Measurements from ENCODE around the gene CCAR1.
"Not testable (repeated sequence)": the region's sequence is repeated elsewhere in the genome, so short reads cannot be mapped to it uniquely, and the experiment has no call there.

CCAR1 gene

DNA sequence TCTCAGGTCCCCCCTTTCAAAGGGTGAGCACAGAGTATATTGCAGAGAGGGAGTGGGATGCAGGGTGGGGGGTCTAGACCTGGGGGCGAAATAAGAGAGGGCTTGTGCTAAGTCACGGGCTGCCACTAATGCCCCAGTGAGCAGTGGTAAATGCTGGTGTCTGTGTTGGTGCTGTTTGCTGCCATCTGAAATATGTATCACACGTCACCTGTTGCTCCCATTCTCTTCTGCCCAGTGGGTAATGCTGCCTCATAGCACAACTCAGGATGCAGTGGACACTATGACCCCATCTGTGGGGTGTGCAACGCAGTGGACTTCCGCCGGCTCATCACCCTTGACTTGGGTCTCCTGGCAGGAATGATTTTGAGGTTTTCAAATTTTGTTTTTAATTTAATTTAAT lies 108.9 kb downstream of the CCAR1 start:
- DNase-seq = no peak

DNA sequence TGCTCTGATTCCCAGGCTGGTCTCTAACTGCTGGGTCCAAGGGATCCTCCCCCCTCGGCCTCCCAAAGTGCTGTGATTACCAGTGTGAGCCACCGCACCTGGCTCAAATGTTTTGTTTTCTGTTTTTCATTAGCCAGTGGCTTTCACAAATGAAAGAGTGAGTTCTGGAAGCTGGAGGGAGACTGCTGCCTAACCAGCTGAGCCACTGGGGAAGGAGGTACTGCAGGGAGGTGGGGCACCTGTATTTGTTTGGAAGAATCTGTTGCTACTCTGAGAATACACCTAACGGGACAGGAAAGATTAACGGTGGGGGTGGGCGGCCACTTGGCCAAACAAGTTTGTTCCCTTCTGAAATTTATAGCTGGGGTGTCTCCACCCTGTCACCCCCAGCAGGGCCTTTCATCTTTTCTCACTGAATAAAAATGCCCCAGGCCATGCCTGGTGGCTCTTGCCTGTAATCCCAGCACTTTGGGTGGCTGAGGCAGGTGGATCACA lies 111.0 kb downstream of the CCAR1 start:
- no peak for DNase-seq

DNA sequence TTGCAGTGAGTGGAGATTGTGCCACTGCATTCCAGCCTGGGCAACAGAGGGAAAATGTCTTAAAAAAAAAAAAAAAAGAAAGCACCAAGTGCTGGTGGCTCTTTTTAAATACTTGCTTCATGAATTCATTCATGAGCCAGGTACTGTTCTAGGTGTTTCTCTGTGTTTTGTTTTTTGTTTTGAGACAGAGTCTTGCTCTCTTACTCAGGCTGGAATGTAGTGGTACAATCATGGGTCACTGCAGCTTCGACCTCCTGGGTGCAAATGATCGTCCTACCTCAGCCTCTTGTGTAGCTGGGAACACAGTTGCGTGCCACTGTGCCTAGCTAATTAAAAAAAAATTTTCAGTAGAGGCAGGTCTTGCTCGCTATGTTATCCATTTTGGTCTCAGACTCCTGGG lies 111.6 kb downstream of the CCAR1 start:
- DNase-seq = no peak

DNA sequence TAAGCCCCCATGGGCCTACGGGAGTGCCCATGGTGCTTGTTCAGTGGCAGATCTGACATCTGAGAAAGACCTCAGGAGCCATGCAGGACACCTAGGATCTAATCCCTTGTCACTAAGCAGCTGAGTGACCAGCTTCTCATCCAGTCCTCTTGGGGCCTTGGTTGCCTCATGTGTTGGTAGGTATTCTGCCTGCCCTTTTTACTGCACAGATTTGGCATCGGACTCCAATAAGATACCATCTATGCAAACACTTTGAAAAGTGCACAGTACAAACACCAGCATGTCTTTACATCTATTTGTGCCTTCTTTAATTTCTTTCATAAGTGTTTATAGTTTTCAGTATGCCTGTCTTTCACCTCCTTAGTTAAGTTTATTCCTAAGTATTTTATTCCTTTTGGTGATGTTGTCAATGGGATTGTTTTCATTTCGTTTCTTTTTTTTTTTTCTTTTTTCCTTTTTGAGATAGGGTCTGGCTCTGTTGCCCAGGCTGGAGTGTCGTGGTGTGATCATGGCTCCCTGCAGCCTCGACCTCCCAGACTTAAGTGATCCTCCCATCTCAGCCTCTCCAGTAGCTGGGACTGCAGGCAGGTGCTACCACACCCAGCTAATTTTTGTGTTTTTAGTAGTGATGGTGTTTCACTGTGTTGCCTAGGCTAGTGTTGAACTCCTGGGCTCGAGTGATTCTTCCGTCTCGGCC lies 116.7 kb downstream of the CCAR1 start:
- DNase-seq = no peak

DNA sequence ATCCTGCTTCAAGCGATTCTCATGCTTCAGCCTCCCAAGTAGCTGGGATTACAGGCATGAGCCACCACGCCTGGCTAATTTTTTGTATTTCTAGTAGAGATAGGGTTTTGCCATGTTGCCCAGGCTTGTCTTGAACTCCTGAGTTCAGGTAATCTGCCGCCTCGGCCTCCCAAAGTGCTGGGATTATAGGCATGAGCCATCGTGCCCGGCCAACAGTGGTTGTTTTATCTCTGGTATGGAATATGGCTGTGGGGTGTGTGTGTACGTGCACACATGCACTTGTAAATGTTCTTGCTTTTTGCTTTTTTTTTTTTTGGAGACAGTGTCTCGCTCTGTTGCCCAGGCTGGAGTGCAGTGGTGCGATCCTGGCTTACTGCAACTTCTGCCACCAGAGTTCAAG lies 119.6 kb downstream of the CCAR1 start:
- not testable (repeated sequence) for DNase-seq

Data from stimulated activated CD4-positive, alpha-beta T cell treated with anti-CD3 and anti-CD28 coated beads, Interleukin-2, amount 100 ng/mL, for 24 hours (primary cell).